Liver (tissue), 9 donors: ENCODE data around the gene ZNF772. TPM values are rescaled to one million over a fixed set of nuclear protein-coding genes. Genes with fewer than 3 reads are reported as not detected.

Source experiments
- DNase-seq: peaks from one replicate; pipeline ENCODE4 v3.0.0-alpha.2; 2017; ENCODE audit warnings: low spot score
- H3K27ac ChIP-seq, 2 donors: one replicate each; pipeline ENCODE4 v1.7.0; 2013; ENCODE audit warnings: inconsistent platforms in 2 of 2, low read length in 2 of 2, control low read depth in 1 of 2, low read depth in 1 of 2, mild to moderate bottlenecking in 1 of 2
- H3K27me3 ChIP-seq, 4 donors: one replicate each; pipeline versions ENCODE4 v1.6.1 to v1.7.0; 2013; ENCODE audit warnings: low read length in 3 of 4, inconsistent platforms in 1 of 4, mild to moderate bottlenecking in 1 of 4, moderate library complexity in 1 of 4; ENCODE audit not compliant: control insufficient read depth in 4 of 4, insufficient read depth in 4 of 4
- H3K36me3 ChIP-seq, 4 donors: one replicate each; pipeline versions ENCODE4 v1.6.1 to v1.7.0; 2013; ENCODE audit warnings: low read length in 3 of 4, mild to moderate bottlenecking in 3 of 4, low read depth in 1 of 4, moderate library complexity in 1 of 4; ENCODE audit not compliant: control insufficient read depth in 4 of 4, insufficient read depth in 3 of 4
- H3K4me1 ChIP-seq, 4 donors: one replicate each; pipeline versions ENCODE4 v1.6.1 to v1.7.0; 2013; ENCODE audit warnings: low read length in 3 of 4, mild to moderate bottlenecking in 3 of 4, moderate library complexity in 1 of 4; ENCODE audit not compliant: control insufficient read depth in 4 of 4, insufficient read depth in 4 of 4
- H3K4me3 ChIP-seq, 3 donors: one replicate each; pipeline versions ENCODE4 v1.6.1 to v1.7.0; 2013; ENCODE audit warnings: low read length in 3 of 3, control low read depth in 1 of 3, low read depth in 1 of 3, mild to moderate bottlenecking in 1 of 3
- H3K9ac ChIP-seq, 2 donors: one replicate each; pipeline ENCODE4 v1.7.0; 2013; ENCODE audit warnings: low read length in 2 of 2, mild to moderate bottlenecking in 2 of 2, moderate library complexity in 2 of 2, control low read depth in 1 of 2, low read depth in 1 of 2
- H3K9me3 ChIP-seq, 4 donors: one replicate each; pipeline versions ENCODE4 v1.6.1 to v1.7.0; 2013; ENCODE audit warnings: low read length in 3 of 4; ENCODE audit not compliant: control insufficient read depth in 4 of 4
- EGR1 ChIP-seq, 2 donors: IDR thresholded peaks; 2 replicates each; pipeline ENCODE4 v1.6.1; 2016 to 2018; ENCODE audit warnings: antibody characterized with exemption in 2 of 2, low read depth in 2 of 2
- FOXA1 ChIP-seq: IDR thresholded peaks from 2 replicates; pipeline ENCODE4 v1.6.1; 2016; ENCODE audit warnings: antibody characterized with exemption
- FOXA2 ChIP-seq: IDR thresholded peaks from 2 replicates; pipeline ENCODE4 v1.6.1; 2016; ENCODE audit warnings: antibody characterized with exemption
- GABPA ChIP-seq, 2 donors: IDR thresholded peaks in 1 of 2; conservative IDR thresholded peaks in 1 of 2; 2 replicates each; pipeline ENCODE4 v1.6.1; 2016; ENCODE audit warnings: antibody characterized with exemption in 2 of 2, mild to moderate bottlenecking in 1 of 2, moderate library complexity in 1 of 2
- HNF4A ChIP-seq, 2 donors: conservative IDR thresholded peaks; 2 replicates each; pipeline ENCODE4 v1.6.1; 2016; ENCODE audit warnings: antibody characterized with exemption in 2 of 2, mild to moderate bottlenecking in 2 of 2
- HNF4G ChIP-seq: IDR thresholded peaks from 2 replicates; pipeline ENCODE4 v1.6.1; 2016; ENCODE audit warnings: antibody characterized with exemption
- JUND ChIP-seq, 2 donors: IDR thresholded peaks; 2 replicates each; pipeline ENCODE4 v1.6.1; 2016; ENCODE audit warnings: antibody characterized with exemption in 2 of 2
- NR2F2 ChIP-seq: IDR thresholded peaks from 2 replicates; pipeline ENCODE4 v1.6.1; 2016; ENCODE audit warnings: antibody characterized with exemption
- RAD21 ChIP-seq, 2 donors: IDR thresholded peaks; 2 replicates each; pipeline ENCODE4 v1.6.1; 2016; ENCODE audit warnings: antibody characterized with exemption in 2 of 2, mild to moderate bottlenecking in 2 of 2
- RXRA ChIP-seq, 2 donors: IDR thresholded peaks; 2 replicates each; pipeline ENCODE4 v1.6.1; 2017 to 2018; ENCODE audit warnings: antibody characterized with exemption in 2 of 2, mild to moderate bottlenecking in 1 of 2
- SP1 ChIP-seq: IDR thresholded peaks from 2 replicates; pipeline ENCODE4 v1.6.1; 2018; ENCODE audit warnings: antibody characterized with exemption, mild to moderate bottlenecking
- TAF1 ChIP-seq: conservative IDR thresholded peaks from 2 replicates; pipeline ENCODE4 v1.6.1; 2016; ENCODE audit warnings: antibody characterized with exemption, mild to moderate bottlenecking
- YY1 ChIP-seq: IDR thresholded peaks from 2 replicates; pipeline ENCODE4 v1.6.1; 2016; ENCODE audit warnings: antibody characterized with exemption, mild to moderate bottlenecking
- WGBS: extraction: QIAGEN DNeasy Blood & Tissue Kit; methylation state at CpG from one replicate; pipeline ENCODE4 v1.1.7; 2013; 5-methylcytosine and 5-hydroxymethylcytosine counted together
- polyA plus RNA-seq, 2 donors: library from polyadenylated mRNA; stranded (reverse) in 1 of 2; unstranded in 1 of 2; fragments of 200-250 nt in 1 of 2; fragments of >200 nt in 1 of 2; fragmentation: Nextera tagmentation in 1 of 2; extraction: Ambion mirVana in 1 of 2; gene quantifications; one replicate each; pipeline versions ENCODE4 v1.2.1 to v1.2.3, GENCODE V29; 2013 to 2015
- total RNA-seq, 2 donors: library from RNA; depleted of rRNA; stranded (reverse); fragments of >200 nt; gene quantifications; one replicate each; pipeline ENCODE4 v1.2.3, GENCODE V29; 2014
- TF ChIP-seq, protein P1 (sequence below): fragments of 150-350 bp; IDR thresholded peaks from 2 replicates; pipeline ENCODE4 v1.5.1; 2017; ENCODE audit warnings: improper control_type of control experiment, low read depth, low read length; ENCODE audit not compliant: missing input control
- TF ChIP-seq, protein P2 (sequence below): IDR thresholded peaks from 2 replicates; pipeline ENCODE4 v1.6.1; 2016; ENCODE audit warnings: antibody characterized with exemption
- TF ChIP-seq, protein P3 (sequence below): IDR thresholded peaks from 2 replicates; pipeline ENCODE4 v1.6.1; 2016; ENCODE audit warnings: antibody characterized with exemption
- TF ChIP-seq, protein P4 (sequence below): IDR thresholded peaks from 2 replicates; pipeline ENCODE4 v1.6.1; 2016; ENCODE audit warnings: antibody characterized with exemption, mild to moderate bottlenecking
- donor health status: healthy.
- donor health status: healthy.
- donor health status: healthy.
- donor health status: healthy.
- donor health status: healthy.

The ZNF772 gene
- total and polyA plus RNA-seq, 4 donors, result 0.81 to 11.1 (median 3.5) TPM

DNA sequence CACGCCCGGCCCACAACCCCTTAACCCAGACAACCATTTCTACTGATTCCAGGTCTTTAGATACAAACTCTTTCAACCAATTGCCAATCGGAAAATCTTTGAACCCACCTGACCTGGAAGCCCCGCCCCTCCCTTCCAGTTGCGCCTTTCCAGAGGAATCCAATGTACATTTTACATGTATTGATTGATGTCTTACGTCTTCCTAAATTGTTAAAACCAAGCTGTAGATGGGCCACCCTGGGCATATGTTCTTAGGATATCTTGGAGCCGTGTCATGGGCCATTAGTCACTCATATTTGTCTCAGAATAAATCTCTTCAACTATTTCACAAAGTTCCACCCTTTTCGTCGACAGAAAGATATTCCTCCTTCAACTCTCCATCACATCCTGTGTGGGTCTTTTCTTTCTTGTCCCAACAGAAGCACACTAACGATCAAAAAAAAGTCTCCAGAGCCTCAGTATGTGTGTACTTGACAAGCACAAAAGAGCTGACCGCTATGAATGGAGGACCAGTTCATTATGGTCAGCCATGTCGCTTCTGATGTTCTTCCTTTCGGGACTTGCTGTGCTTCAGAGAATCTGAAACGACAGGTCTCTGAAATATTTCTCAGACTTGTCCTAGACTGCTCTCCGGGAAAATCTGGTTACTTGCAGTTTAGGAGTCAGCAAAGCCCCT is 42.8 kb downstream of the ZNF772 start:
- no peak for TF ChIP-seq NR2F2
- 31% methylated on average over 15 of the region's 15 CpGs for WGBS
- peak overlapping the region in 1 of 2 donors; percentile 26 for H3K9ac ChIP-seq
- peaks cover 4 to 12% (median 9%) of the 10 kb centered on the region in 4 donors for H3K36me3 ChIP-seq
- H3K27me3 ChIP-seq, result no peaks in the 10 kb centered on the region
- H3K4me1 ChIP-seq, result peaks cover 0 to 16% (median 14%) of the 10 kb centered on the region in 4 donors
- H3K9me3 ChIP-seq, result peaks cover 0 to 10% (median 1%) of the 10 kb centered on the region in 4 donors
- DNase-seq, result no peak
- H3K4me3 ChIP-seq, result peak overlapping the region; percentile 66 to 83 (median 77)
- H3K27ac ChIP-seq, result no peak overlapping the region

DNA sequence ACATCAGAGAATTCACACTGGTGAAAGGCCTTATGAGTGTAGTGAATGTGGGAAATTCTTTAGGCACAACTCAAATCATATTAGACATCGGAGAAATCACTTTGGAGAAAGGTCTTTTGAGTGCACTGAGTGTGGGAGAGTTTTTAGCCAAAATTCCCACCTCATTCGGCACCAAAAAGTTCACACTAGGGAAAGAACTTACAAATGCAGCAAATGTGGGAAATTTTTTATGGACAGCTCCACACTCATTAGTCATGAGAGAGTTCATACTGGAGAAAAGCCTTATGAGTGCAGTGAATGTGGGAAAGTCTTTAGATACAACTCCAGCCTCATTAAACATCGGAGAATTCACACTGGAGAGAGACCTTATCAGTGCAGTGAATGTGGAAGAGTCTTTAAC is 56.3 kb downstream of the ZNF772 start:
- Histone ChIP-seq H3K36me3 (peaks cover 12 to 51% (median 51%) of the 10 kb centered on the region in 4 donors), H3K9me3 (peaks cover 33 to 76% (median 46%) of the 10 kb centered on the region in 4 donors), H3K27me3 (no peaks in the 10 kb centered on the region), H3K4me3 (peak overlapping the region in 2 of 3 donors; percentile 32 to 76), H3K27ac (no peak overlapping the region), H3K4me1 (no peaks in the 10 kb centered on the region), H3K9ac (no peak overlapping the region)
- no peak for DNase-seq
- 94% methylated on average over 3 of the region's 3 CpGs for WGBS
- TF ChIP-seq HNF4A (conservative IDR thresholded peaks at IDR 0.05) (no peak), RXRA (IDR thresholded peaks at IDR 0.05) (no peak), FOXA2 (no peak), GABPA (IDR thresholded peaks at IDR 0.05 in 1 of 2, conservative IDR thresholded peaks at IDR 0.05 in 1 of 2) (no peak), HNF4G (no peak), YY1 (no peak), SP1 (no peak), NR2F2 (no peak), JUND (IDR thresholded peaks at IDR 0.05) (no peak), EGR1 (IDR thresholded peaks at IDR 0.05; ENCODE audit: low read depth in 2 of 2) (no peak), FOXA1 (no peak), RAD21 (IDR thresholded peaks at IDR 0.05) (no peak), TAF1 (no peak)
- TF ChIP-seq, protein P1, sequence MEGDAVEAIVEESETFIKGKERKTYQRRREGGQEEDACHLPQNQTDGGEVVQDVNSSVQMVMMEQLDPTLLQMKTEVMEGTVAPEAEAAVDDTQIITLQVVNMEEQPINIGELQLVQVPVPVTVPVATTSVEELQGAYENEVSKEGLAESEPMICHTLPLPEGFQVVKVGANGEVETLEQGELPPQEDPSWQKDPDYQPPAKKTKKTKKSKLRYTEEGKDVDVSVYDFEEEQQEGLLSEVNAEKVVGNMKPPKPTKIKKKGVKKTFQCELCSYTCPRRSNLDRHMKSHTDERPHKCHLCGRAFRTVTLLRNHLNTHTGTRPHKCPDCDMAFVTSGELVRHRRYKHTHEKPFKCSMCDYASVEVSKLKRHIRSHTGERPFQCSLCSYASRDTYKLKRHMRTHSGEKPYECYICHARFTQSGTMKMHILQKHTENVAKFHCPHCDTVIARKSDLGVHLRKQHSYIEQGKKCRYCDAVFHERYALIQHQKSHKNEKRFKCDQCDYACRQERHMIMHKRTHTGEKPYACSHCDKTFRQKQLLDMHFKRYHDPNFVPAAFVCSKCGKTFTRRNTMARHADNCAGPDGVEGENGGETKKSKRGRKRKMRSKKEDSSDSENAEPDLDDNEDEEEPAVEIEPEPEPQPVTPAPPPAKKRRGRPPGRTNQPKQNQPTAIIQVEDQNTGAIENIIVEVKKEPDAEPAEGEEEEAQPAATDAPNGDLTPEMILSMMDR, result no peak
- TF ChIP-seq, protein P2, sequence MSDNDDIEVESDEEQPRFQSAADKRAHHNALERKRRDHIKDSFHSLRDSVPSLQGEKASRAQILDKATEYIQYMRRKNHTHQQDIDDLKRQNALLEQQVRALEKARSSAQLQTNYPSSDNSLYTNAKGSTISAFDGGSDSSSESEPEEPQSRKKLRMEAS, result no peak
- TF ChIP-seq, protein P3, sequence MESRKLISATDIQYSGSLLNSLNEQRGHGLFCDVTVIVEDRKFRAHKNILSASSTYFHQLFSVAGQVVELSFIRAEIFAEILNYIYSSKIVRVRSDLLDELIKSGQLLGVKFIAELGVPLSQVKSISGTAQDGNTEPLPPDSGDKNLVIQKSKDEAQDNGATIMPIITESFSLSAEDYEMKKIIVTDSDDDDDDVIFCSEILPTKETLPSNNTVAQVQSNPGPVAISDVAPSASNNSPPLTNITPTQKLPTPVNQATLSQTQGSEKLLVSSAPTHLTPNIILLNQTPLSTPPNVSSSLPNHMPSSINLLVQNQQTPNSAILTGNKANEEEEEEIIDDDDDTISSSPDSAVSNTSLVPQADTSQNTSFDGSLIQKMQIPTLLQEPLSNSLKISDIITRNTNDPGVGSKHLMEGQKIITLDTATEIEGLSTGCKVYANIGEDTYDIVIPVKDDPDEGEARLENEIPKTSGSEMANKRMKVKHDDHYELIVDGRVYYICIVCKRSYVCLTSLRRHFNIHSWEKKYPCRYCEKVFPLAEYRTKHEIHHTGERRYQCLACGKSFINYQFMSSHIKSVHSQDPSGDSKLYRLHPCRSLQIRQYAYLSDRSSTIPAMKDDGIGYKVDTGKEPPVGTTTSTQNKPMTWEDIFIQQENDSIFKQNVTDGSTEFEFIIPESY, result no peak
- TF ChIP-seq, protein P4, sequence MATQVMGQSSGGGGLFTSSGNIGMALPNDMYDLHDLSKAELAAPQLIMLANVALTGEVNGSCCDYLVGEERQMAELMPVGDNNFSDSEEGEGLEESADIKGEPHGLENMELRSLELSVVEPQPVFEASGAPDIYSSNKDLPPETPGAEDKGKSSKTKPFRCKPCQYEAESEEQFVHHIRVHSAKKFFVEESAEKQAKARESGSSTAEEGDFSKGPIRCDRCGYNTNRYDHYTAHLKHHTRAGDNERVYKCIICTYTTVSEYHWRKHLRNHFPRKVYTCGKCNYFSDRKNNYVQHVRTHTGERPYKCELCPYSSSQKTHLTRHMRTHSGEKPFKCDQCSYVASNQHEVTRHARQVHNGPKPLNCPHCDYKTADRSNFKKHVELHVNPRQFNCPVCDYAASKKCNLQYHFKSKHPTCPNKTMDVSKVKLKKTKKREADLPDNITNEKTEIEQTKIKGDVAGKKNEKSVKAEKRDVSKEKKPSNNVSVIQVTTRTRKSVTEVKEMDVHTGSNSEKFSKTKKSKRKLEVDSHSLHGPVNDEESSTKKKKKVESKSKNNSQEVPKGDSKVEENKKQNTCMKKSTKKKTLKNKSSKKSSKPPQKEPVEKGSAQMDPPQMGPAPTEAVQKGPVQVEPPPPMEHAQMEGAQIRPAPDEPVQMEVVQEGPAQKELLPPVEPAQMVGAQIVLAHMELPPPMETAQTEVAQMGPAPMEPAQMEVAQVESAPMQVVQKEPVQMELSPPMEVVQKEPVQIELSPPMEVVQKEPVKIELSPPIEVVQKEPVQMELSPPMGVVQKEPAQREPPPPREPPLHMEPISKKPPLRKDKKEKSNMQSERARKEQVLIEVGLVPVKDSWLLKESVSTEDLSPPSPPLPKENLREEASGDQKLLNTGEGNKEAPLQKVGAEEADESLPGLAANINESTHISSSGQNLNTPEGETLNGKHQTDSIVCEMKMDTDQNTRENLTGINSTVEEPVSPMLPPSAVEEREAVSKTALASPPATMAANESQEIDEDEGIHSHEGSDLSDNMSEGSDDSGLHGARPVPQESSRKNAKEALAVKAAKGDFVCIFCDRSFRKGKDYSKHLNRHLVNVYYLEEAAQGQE, result no peak
